HL-60 (cell line): ENCODE results near the gene ITPR3.

Experiments used
- GABPA ChIP-seq: IDR thresholded peaks from 2 replicates; pipeline ENCODE4 v1.6.1; 2012; ENCODE audit warnings: low read depth
- POLR2AphosphoS5 ChIP-seq: IDR thresholded peaks from 2 replicates; pipeline ENCODE4 v1.6.1; 2012; ENCODE audit warnings: low read depth
- SPI1 ChIP-seq: IDR thresholded peaks from 2 replicates; pipeline ENCODE4 v1.6.1; 2012; ENCODE audit warnings: low read depth, mild to moderate bottlenecking, borderline replicate concordance
- TF ChIP-seq, protein P1 (sequence below): IDR thresholded peaks from one replicate; pipeline ENCODE4 v1.5.1; 2011; ENCODE audit warnings: low read length, control low read depth, inconsistent platforms; ENCODE audit not compliant: insufficient read depth
- TF ChIP-seq, protein P2 (sequence below): IDR thresholded peaks from 2 replicates; pipeline ENCODE4 v1.6.1; 2012; ENCODE audit warnings: low read depth; ENCODE audit not compliant: insufficient replicate concordance

DNA sequence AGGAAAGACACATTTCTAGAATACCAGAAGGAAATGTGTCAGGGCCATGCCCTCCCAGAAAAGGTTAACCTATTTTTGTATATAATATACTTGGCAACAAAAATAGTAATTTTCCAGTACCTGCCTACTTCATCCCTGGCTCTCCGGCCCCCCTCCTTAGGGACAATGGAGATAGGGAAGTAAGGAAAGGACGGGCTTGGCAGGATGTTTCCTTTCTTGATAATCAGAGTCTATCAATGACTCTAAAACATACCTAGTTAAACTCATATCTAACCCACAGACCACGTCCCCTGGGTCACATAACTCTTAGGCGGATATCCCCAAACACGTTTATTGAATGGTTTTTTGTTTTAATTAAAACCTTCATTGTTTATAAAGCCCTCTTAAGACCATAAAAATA is 78.6 kb downstream of the ITPR3 start:
- TF ChIP-seq, protein P1, sequence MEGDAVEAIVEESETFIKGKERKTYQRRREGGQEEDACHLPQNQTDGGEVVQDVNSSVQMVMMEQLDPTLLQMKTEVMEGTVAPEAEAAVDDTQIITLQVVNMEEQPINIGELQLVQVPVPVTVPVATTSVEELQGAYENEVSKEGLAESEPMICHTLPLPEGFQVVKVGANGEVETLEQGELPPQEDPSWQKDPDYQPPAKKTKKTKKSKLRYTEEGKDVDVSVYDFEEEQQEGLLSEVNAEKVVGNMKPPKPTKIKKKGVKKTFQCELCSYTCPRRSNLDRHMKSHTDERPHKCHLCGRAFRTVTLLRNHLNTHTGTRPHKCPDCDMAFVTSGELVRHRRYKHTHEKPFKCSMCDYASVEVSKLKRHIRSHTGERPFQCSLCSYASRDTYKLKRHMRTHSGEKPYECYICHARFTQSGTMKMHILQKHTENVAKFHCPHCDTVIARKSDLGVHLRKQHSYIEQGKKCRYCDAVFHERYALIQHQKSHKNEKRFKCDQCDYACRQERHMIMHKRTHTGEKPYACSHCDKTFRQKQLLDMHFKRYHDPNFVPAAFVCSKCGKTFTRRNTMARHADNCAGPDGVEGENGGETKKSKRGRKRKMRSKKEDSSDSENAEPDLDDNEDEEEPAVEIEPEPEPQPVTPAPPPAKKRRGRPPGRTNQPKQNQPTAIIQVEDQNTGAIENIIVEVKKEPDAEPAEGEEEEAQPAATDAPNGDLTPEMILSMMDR, result no peak
- TF ChIP-seq POLR2AphosphoS5, result no peak
- no peak for TF ChIP-seq GABPA
- TF ChIP-seq SPI1, result no peak
- TF ChIP-seq, protein P2, sequence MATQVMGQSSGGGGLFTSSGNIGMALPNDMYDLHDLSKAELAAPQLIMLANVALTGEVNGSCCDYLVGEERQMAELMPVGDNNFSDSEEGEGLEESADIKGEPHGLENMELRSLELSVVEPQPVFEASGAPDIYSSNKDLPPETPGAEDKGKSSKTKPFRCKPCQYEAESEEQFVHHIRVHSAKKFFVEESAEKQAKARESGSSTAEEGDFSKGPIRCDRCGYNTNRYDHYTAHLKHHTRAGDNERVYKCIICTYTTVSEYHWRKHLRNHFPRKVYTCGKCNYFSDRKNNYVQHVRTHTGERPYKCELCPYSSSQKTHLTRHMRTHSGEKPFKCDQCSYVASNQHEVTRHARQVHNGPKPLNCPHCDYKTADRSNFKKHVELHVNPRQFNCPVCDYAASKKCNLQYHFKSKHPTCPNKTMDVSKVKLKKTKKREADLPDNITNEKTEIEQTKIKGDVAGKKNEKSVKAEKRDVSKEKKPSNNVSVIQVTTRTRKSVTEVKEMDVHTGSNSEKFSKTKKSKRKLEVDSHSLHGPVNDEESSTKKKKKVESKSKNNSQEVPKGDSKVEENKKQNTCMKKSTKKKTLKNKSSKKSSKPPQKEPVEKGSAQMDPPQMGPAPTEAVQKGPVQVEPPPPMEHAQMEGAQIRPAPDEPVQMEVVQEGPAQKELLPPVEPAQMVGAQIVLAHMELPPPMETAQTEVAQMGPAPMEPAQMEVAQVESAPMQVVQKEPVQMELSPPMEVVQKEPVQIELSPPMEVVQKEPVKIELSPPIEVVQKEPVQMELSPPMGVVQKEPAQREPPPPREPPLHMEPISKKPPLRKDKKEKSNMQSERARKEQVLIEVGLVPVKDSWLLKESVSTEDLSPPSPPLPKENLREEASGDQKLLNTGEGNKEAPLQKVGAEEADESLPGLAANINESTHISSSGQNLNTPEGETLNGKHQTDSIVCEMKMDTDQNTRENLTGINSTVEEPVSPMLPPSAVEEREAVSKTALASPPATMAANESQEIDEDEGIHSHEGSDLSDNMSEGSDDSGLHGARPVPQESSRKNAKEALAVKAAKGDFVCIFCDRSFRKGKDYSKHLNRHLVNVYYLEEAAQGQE, result no peak
